AML-193 (cell line): ENCODE measurements around the gene OPCML.

ENCODE experiments used
- DNase-seq, 2 experiments: peaks; one replicate each; lab custom pipeline; 2025; lab: John Stamatoyannopoulos, UW

Gene OPCML

DNA sequence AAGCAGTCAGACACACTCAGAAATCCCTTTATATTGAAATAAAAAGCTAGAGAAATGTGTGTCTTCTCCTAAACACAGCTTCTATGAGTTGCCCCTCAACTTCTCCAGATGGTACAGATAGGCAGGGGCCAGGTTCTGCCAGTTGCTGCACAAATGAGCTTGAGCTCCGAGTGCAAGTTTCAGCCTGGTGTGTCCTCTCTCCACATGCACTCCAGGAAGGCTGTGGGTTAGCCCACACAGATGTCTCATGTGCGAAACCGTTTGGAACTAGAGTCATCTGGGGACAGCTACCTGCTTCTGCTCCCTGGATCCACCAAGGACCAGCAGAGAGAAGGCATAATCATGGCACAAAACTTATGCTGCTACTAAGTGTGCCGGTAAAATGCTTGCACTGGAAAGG is 812.6 kb downstream of the OPCML start:
- DNase-seq, result no peak

DNA sequence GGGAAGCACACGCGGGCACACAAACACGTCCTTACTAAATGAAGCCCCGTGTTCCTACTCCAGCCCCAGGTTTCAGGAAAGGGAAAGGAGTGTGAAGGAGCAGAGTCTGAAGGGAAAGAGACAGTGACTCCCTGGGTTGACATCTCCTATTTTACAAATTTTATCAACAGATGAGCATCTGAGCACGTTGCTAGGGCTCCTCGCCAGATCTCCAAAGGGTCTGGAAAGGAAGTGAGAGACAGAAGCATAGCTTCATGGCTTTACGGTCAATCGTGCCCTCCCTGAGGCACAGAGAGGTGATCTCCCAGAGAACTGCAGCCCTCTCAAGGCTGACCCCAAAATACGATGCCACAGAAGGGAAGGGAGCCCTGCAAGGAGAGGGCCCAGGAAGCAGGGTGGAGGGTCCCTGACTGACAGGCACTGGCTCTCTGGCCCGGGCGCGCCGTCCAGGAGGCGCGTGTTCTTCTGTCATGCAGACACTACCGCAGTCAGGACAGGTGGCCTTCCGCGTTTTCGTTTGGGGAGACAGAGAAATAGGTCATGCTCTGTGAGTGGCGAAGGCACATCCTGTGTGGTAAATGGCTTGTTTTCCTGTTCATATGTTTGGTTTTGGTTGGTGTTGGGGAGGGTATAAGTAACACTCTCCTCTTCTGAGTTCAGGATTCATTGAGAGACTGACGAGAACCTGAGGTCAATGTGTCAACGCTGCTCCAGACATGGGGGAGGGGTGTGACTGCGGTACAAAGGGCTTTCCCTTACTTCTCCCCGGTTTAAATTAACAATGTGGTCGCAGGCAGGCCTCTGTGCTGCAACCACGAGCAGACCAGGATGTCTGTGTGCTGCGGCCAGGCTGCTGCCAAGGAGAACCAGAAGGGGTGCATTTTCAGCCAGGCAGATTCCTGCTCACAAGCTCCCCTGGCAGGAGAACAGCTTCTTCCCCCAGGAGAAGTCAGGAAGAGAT is 813.3 kb downstream of the OPCML start:
- DNase-seq, result no peak

DNA sequence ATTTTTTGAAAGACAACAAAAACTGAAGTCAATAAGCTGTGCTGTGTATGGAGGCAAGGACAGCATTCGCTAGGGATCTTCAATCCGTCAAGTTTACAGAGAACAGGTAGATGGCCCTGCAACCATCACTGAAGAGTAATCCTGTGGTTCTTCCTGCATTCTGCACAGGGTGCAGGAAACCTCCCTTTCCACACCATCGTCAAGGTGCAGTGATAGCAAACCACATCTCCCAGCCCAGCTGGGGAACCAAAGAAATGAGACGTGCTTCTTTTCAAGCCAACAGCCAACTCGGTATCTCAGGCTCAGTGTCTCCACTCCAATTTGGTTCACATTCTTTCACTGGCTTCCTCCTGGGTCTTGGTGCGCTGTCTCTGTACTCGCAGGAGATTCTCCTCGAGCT is 814.5 kb downstream of the OPCML start:
- DNase-seq, result no peak

DNA sequence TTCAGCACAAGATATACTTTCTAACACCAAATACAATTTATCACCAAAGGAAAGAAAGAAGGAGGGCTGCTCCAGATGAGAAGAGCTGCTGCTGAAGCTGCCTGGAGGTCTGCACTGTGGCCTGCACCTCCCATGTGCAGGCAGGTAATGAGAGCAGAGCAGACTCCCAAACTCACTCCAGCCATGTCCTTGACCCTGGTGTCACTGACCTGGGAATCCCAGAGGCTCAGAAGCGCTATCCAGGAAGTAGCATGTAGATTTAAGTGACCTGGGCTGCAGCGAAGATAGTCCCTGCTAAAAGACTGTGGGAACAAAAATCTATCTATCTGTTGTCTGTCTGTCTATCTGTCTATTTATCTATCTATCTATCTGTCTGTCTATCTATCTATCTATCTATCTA is 816.3 kb downstream of the OPCML start:
- no peak for DNase-seq

DNA sequence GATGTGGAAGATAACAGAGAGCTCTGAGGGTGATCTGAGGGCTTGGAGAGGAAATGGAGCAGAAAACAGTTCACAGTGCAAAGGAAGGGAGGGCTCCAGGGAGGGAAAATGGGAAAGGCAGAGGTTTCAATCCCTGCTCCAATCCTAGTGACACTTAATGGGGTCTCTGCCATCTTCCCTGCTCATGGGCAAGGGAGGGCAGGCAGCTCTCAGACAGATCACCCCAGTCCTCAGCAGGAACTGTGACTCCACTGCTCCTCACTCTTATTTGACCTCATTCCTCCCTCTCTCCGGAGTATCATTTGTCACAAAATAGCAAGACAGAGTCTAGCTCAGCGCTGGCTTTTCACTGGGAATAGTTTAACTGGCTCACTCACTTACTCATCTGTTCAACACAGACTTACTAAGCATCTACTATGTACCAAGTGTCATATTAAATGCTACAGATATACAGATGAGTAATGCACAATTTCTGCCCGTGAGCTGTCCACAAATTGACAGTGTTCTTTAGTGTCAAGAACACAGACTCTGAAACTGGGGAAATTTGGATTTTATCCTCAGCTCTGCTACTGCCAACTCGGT is 817.4 kb downstream of the OPCML start:
- no peak for DNase-seq

DNA sequence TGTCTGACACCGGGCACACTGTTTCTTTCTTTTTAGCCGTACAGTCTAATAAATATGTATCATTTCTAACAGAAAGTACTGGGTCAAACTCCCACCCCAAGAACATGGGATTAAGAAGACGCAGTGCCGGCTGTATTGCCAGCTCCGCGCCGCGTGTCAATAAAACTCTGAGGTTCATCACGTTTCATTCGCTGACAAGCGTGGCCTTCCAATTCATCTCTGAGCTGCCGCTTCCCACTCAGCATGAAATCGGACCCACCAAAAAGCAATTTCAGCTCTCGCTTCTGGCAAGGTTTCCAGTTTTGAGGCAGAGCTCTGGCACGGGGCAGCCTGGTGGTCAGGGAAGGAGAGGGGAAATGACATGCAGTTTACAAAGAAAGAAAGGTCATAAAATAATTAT is 819.8 kb downstream of the OPCML start:
- no peak for DNase-seq

DNA sequence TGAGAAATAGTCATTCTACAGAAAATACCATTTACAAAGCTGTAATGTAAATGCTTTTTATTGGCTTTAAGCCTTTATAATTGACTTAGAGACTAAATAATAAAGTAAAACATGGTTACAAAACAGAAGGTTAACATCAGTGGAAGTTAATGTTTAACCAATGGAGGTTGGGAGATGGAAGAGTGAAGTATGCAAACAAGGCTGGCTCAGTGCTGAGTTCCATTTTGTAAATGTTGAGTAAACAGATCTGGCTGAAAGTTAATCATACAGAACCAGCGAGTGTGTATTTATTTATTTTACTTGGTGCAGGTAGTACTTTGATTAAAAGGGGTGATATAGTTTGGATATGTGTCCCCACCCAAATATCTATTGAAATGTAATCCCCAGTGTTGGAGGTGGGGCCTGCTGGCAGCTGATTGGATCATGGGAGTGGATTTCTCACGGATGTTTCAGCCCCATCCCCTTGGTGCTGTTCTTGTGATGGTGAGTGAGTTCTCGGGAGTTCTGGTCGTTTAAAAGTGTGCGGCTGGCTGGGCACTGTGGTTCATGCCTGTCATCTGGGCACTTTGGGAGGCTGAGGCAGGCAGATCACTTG is 827.4 kb downstream of the OPCML start:
- DNase-seq, result no peak

DNA sequence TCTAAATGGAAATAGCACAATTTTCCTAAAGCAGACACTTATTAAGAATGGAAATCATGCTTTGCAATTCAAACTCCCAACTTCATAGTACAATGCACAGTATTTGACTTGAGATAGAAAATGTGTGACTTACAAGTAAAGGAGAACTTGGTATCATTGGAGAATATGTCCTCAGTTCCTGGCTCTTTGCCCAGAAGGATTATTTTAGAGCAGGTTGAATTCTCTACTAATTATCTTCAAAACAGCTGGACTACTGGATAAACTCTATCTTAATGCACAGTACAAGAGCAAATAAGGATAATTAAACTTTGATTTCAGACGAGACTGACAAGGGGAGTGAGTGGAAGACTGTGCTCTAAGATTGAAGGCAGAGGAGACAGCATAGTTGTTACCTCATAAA is 839.4 kb downstream of the OPCML start:
- no peak for DNase-seq

DNA sequence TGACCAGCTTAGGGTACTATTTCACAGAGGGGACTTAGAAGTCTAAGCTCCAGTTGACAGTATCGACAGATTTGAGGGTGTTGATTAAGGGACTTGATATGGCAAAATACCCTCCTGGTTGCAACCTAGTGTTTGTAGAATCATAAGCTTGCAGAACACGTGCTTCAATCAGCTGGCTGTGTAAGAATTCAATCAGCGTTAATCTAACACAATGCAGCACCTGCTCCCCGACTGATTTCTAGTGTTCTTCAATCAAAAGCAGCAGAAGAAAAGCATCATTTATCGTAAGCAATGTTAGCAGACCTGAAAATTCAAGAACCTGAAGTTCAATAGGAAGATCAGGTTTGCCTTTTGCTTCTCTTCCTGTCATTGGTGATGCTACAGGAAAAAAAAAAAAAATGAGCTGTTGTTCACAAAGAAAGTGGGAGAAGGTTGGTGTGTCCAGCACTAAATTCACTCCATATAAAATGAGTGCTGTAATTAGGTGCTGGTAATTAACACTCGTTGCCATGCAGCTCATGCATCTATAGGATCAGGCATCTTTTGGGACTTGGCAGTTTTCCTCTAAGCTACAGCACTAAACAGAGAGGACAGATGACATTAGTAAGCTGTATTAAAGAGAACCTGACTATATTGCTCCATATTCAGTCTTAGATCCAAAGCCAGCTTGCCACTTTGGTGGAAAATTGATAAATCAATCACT is 840.3 kb downstream of the OPCML start:
- no peak for DNase-seq

DNA sequence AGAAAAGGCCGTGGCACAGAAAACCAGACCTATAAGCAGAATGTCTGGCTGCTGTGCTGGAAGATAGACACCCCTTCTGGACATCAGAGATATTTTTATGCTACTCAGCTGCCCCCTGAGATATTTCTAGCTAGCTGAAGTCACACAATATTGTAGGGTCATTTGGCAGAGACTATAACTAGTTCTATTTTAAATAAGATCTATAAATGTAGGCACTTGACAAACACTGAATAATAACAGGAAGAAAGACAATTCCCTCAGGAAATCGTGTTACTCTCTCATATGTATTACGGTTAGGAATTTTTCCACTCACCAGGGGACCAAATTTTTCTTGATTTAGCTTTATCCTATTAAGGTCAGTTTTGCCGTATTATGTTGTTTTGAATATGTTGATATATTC is 845.4 kb downstream of the OPCML start:
- no peak for DNase-seq

DNA sequence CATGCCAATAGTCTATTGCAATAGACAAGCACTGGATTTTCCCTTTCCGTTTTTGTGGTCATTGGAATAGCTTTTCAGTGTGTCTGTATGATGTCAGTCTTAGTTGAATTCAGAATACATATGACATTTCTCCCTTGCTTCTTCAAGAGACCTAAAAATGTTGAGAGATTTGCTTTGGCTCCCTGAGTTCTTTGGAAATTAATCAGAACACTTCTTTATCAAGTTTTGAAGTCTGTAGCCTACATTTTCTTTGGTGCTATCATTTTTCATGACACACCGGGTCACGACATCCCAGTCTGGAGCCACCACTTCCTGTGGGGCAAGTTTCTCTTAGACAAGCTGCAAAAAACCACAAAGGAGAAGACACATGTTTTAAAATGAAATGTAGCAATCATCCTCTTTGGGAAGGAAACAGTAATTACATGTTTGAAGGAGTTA is 847.1 kb downstream of the OPCML start:
- peak; percentile 38 to 52 for DNase-seq

DNA sequence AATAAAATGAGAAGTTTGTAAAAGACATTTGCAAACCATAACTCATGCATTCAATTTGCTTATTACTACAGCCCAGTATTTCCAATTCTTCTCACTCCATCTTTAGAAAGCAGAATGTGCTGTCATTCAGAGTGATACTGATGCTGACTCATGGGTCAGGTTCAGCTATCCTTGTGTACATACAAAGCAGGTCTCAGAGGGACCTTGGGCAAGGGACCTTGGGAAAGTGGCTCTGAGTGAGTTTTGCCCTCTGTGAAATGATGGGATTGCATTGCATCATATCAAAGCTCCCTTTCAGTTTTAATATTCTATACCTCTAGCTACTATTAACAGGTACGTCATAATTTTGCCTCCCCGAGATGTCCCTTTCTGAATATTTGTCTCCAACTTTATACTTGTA is 848.7 kb downstream of the OPCML start:
- DNase-seq, result no peak

DNA sequence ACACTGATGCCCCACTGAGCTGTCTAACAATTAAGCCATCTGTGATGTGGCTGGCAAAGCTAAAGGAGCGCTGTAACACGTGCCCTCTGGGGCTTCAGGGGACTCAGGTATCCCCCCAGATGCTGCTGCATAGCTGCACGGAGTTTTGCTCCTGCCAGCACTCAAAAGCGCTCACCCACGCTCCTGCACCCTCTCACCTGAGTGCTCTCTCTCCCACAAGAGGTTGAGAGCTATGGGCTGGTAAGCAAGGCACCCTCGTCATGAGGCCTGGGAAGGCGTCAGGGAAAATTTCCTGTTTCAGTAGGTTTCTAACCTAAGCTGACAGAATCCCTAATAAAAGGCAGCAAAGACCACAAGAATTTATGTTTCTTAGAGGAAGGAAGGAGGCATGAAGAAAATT is 850.3 kb downstream of the OPCML start:
- DNase-seq, result no peak

DNA sequence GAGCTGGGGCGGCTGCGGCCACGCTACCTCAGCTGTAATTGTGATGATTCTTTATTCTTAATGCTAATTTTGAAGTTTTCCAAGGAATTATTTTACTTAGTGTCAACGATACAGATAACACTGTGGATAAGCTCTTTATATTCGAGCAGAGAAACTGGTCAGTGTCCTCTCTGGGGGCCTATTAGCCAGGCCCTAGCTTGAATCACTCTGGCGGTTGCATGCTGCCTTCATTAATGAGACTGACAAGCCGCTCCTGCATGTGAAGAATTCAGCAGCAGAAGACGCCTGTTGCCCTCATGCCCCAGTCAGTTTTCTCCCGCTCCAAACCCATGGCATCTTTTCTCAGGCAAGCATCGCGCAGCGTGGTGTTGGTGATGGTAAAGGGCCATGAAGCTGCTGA is 851.7 kb downstream of the OPCML start:
- DNase-seq, result no peak

DNA sequence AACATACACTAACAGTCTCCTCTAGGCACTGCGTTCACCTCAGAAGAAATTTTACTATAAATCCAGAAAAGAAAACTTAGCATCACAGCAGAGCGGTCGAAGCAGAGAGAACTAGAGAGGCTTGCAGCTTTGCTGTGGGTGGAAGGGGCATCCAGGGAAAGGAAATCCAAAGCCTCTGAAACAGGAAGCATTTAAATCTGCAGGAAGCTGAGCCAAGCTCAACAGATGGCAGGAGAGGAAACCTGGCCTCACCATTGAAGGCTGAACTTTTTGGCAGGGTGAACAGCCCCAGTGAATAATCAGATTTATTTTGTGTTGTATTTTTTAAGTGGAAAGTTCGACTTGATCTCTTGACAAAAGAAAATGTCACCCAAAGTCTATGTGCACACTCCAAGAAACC is 858.1 kb downstream of the OPCML start:
- no peak for DNase-seq

DNA sequence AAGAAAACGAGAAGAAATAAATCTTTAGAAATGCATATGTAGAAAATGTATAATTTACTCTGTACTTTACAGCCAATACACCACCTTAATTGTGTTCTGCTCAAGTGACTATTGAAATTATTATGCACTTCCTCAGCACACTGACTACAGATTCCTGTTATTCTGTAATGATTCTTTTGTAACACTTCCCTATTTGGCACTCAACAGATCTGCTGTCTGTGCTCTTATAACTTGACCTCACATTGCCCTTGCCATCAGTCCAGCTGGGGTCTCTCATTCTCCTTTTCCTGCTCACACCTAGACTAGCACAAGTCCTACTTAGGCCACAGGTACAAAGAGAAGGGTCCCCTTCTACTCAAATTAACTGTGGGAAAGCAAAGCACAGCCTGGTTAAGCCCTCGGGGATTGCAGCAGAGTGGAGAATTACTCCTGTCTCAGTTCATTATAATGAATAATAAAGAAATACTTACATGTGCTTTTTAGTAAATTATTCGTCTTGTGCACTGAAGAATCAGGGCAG is 860.4 kb downstream of the OPCML start:
- no peak for DNase-seq

DNA sequence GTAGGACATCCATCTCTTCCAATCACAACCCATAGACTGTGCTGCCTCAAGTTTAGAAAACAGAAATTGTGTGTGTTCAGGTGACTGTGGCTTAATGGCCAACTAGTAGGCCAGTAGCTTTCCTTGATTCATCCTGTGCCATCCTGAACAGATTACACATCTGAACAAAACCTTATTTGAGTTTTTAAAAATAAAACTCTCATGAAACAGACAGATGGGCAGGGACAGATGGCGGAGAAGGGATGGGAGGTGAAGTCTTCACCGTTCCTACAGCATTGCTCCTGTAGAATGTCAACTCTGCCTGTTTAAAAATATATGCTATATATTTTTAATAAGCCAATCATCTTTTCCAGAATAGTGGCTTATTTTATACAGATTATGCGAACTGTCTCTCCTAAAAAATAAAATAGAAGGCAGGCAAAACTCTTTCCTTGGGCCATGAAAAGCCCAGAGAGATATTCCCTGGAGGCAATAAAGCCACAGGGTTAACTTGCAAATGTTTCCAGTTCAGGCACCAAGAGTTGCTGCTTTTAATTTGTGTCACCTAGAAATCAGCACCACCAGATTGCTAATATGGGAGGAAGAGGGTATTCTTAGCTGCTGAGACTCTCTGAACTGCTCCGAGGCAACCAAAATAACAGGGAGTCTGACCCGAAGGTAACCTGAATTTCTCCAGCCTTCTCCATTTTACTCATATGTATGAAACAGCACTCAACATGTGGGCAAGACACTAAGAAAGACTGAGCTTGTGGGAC is 861.2 kb downstream of the OPCML start:
- DNase-seq, result no peak

DNA sequence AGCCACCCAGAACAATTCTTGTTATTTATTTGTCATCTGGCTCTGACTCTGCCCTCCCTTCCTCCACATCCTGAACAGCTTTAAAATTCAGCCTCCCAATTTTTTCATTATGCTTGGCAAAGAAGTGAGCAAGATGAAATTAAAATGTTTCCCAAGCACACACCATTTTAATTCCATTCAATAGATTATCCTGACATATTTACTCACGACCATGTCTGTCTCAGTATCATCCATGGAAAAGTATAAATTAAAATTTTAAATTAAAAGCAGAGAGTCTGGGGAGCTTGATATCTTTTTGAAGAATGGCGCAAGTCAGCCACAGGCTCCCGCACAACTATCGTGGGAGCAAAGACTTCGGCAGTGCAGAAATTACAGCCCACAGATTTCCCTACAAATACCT is 862.4 kb downstream of the OPCML start:
- DNase-seq, result no peak

DNA sequence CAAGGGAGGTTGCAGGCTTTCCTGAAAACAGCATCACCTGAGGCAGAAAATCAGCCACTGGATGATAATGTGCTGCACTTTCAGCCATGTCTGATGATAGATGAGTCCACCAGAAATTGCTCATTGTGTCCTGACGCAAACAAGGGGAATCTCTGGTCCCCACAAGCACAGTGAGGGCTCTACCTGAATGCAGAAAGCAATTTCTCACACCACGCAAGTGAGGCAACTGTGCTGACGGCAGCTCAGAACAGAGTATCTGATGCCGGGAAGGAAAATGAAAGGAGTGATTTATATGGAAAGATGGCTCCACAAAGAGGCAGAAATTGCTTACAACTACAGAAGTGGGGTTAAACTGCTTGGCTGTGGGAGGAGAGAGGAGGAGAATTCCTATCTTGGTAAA is 867.1 kb downstream of the OPCML start:
- no peak for DNase-seq

DNA sequence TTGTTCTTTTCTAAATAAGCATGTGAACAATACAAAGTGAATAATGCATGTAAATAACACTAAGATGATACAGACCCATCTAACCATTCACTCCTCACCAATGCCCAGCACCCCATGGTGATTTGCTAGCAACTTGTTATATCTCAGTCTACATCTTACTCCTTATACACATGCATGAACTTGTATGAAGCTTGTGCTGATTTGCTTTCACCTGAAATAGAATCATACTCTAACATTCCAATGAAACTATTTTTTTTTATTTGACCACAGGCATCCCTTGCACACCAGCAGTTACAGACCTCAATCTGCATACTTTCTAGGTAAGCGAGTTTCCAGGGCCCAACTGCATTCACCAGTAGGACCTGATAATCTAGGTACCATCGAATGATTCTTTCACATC is 873.6 kb downstream of the OPCML start:
- no peak for DNase-seq

DNA sequence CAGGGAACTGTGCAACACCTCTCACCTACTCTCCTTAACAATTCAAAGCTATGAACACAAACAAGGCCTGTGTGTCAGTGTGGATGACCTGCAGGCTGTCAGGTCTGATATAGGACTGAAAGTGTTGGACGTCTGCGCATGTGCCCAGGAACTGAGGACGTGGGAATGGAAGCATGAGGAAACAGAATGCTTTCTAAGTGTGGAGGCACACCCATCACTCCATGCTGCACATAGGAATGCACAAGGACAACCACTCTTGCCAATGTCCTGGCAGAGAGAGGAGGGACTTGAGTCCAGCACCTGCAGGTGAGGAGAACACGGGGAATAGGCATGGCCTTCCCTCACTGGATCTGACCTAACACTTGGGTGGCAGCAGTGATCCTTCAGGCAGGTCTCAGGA is 874.3 kb downstream of the OPCML start:
- DNase-seq, result no peak
